ENCODE data around the gene TXLNB. TPM values are rescaled to one million over a fixed set of nuclear protein-coding genes. Genes with fewer than 3 reads are reported as not detected.

Gene TXLNB
- total RNA-seq, 1 experiment from 2014 or later, result not detected

DNA sequence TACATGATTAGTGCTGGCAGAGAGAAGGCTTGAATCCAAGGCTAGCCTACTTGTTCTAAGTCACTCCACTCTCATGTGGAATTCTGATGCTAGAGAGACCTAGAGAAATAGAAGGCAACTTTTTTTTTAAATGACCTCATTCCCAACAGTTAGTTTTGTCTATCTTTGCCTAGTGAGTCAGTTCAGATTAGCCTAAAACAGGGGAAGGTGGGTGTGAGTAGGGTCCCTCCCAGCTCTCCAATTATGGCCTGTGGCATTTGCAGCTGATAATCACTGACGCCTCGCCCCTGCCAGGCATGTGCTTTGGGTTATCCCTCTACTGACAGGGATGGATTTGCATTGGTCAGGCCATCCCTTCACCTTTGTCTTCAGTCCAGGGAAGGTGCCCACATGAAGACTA is 13.6 kb downstream of the TXLNB start:
- H3K4me1 ChIP-seq (ENCODE audit: insufficient read depth, low read length, poor library complexity, severe bottlenecking), result no peaks in the 10 kb centered on the region
- intact Hi-C loops (cut with micrococcal nuclease; ENCODE audit: unreplicated experiment), result no loop called here
- BruUV-seq (replicated peaks), result no TSS peak
- ChIA-PET POLR2A (ENCODE audit: low non-redundant PET) (no interaction called here), CTCF (no interaction called here)
- no peak overlapping the region for H3K27ac ChIP-seq (ENCODE audit: low read depth, low read length, poor library complexity, severe bottlenecking)
- TF ChIP-seq CTCF (conservative IDR thresholded peaks at IDR 0.05; ENCODE audit: low read depth, low read length) (no peak), EZH2 (IDR thresholded peaks at IDR 0.05; ENCODE audit: borderline replicate concordance, low read depth, low read length, poor library complexity, severe bottlenecking) (no peak)
- no peak for DNase-seq (ENCODE audit: low spot score)
- no peaks in the 10 kb centered on the region for H3K9me3 ChIP-seq (ENCODE audit: low read depth, low read length, poor library complexity, severe bottlenecking)
- no peak overlapping the region for H3K4me3 ChIP-seq (ENCODE audit: low read depth, low read length, poor library complexity, severe bottlenecking)
- H3K36me3 ChIP-seq (ENCODE audit: insufficient read depth, low read length, poor library complexity, severe bottlenecking), result no peaks in the 10 kb centered on the region
- H3K27me3 ChIP-seq (replicated peaks; ENCODE audit: insufficient read depth, low read depth, low read length, poor library complexity), result no peaks in the 10 kb centered on the region

DNA sequence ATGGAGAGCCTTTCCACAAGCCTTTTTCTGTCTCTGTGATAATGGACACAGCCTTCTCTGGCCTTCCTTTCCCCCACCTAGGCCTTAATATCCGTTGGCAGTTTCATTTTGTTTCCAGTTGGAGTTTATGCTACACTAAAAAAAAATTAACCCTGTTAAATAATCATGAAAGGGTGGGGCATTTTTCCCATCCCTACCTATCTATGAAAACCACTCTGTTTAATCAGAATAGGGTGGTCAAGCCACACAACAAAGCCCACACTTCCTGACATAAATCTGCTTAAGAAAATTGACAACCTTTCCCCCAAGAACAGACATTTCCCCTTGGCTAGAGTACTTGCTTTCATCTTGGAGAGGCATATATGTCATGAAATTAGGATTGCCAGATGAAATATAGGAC is 14.2 kb downstream of the TXLNB start:
- no peak for TF ChIP-seq CTCF (conservative IDR thresholded peaks at IDR 0.05; ENCODE audit: low read depth, low read length)
- no peak for TF ChIP-seq EZH2 (IDR thresholded peaks at IDR 0.05; ENCODE audit: borderline replicate concordance, low read depth, low read length, poor library complexity, severe bottlenecking)
- Histone ChIP-seq H3K27ac (ENCODE audit: low read depth, low read length, poor library complexity, severe bottlenecking) (no peak overlapping the region), H3K4me3 (ENCODE audit: low read depth, low read length, poor library complexity, severe bottlenecking) (no peak overlapping the region), H3K27me3 (replicated peaks; ENCODE audit: insufficient read depth, low read depth, low read length, poor library complexity) (no peaks in the 10 kb centered on the region), H3K36me3 (ENCODE audit: insufficient read depth, low read length, poor library complexity, severe bottlenecking) (no peaks in the 10 kb centered on the region), H3K4me1 (ENCODE audit: insufficient read depth, low read length, poor library complexity, severe bottlenecking) (no peaks in the 10 kb centered on the region), H3K9me3 (ENCODE audit: low read depth, low read length, poor library complexity, severe bottlenecking) (no peaks in the 10 kb centered on the region)
- DNase-seq (ENCODE audit: low spot score), result no peak
- intact Hi-C loops (cut with micrococcal nuclease; ENCODE audit: unreplicated experiment), result no loop called here
- ChIA-PET CTCF (no interaction called here), POLR2A (ENCODE audit: low non-redundant PET) (no interaction called here)
- no TSS peak for BruUV-seq (replicated peaks)

- Histone ChIP-seq H3K9me3 (ENCODE audit: low read depth, low read length, poor library complexity, severe bottlenecking) (no peaks in the 10 kb centered on the region), H3K27ac (ENCODE audit: low read depth, low read length, poor library complexity, severe bottlenecking) (no peak overlapping the region), H3K36me3 (ENCODE audit: insufficient read depth, low read length, poor library complexity, severe bottlenecking) (no peaks in the 10 kb centered on the region), H3K4me3 (ENCODE audit: low read depth, low read length, poor library complexity, severe bottlenecking) (no peak overlapping the region), H3K27me3 (replicated peaks; ENCODE audit: insufficient read depth, low read depth, low read length, poor library complexity) (no peaks in the 10 kb centered on the region), H3K4me1 (ENCODE audit: insufficient read depth, low read length, poor library complexity, severe bottlenecking) (no peaks in the 10 kb centered on the region)
- POLR2A ChIA-PET (ENCODE audit: low non-redundant PET), result no interaction called here
- intact Hi-C loops (cut with micrococcal nuclease; ENCODE audit: unreplicated experiment), result no loop called here
- no TSS peak for BruUV-seq (replicated peaks)
- CTCF ChIA-PET, result no interaction called here
- TF ChIP-seq EZH2 (IDR thresholded peaks at IDR 0.05; ENCODE audit: borderline replicate concordance, low read depth, low read length, poor library complexity, severe bottlenecking) (no peak), CTCF (conservative IDR thresholded peaks at IDR 0.05; ENCODE audit: low read depth, low read length) (no peak)
- DNase-seq (ENCODE audit: low spot score), result no peak
Observed at GRCh38 chr6:139277161-139277560, 14.6 kb downstream of the TXLNB start.

Measured in A673 (cell line).